ENCODE measurements around the gene CD74.

The CD74 gene

GRCh38 chr5:150409638-150410523 lies 2.8 kb downstream of the CD74 start:
- no peak for DNase-seq (ENCODE audit: low read depth)

GRCh38 chr5:150408231-150408943 lies 4.3 kb downstream of the CD74 start:
- no peak for DNase-seq (ENCODE audit: low read depth)

- DNase-seq (ENCODE audit: low read depth): no peak
These were observed 5.5 kb downstream of the CD74 start for GRCh38 chr5:150407096-150407720.

GRCh38 chr5:150406723-150407095 lies 6.0 kb downstream of the CD74 start:
- no peak for DNase-seq (ENCODE audit: low read depth)

GRCh38 chr5:150406103-150406722 lies 6.5 kb downstream of the CD74 start:
- DNase-seq (ENCODE audit: low read depth): no peak

GRCh38 chr5:150404941-150405816 lies 7.5 kb downstream of the CD74 start:
- no peak for DNase-seq (ENCODE audit: low read depth)

- no peak for DNase-seq (ENCODE audit: low read depth)
These were observed 8.2 kb downstream of the CD74 start for GRCh38 chr5:150404535-150404934.

- no peak for DNase-seq (ENCODE audit: low read depth)
These were observed 8.6 kb downstream of the CD74 start for GRCh38 chr5:150404121-150404520.

- DNase-seq (ENCODE audit: low read depth): no peak
These were observed 9.8 kb downstream of the CD74 start for GRCh38 chr5:150402901-150403342.

- no peak for DNase-seq (ENCODE audit: low read depth)
These were observed 10.4 kb downstream of the CD74 start for GRCh38 chr5:150402229-150402773.

- DNase-seq (ENCODE audit: low read depth): no peak
These were observed 11.1 kb downstream of the CD74 start for GRCh38 chr5:150401376-150402228.

- no peak for DNase-seq (ENCODE audit: low read depth)
These were observed 11.7 kb downstream of the CD74 start for GRCh38 chr5:150401076-150401375.

- DNase-seq (ENCODE audit: low read depth): no peak
These were observed 12.2 kb downstream of the CD74 start for GRCh38 chr5:150400316-150401075.

GRCh38 chr5:150399524-150400211 lies 13.0 kb downstream of the CD74 start:
- DNase-seq (ENCODE audit: low read depth): no peak

- no peak for DNase-seq (ENCODE audit: low read depth)
These were observed 13.8 kb downstream of the CD74 start for GRCh38 chr5:150398722-150399523.

GRCh38 chr5:150397782-150398721 lies 14.7 kb downstream of the CD74 start:
- DNase-seq (ENCODE audit: low read depth): no peak
